Activated T-helper 17 cell treated with anti-CD3 and anti-CD28 coated beads, Interleukin-2, amount 50 U/mL, for 72 hours (primary cell): ENCODE results near the gene DCTN3. TPM values are rescaled to one million over a fixed set of nuclear protein-coding genes. Genes with fewer than 3 reads are reported as not detected.

Experiments used
- ATAC-seq: fragments of 150-1000 bp; cut with Tn5 transposase; replicated peaks from 2 replicates; pipeline ENCODE4 v1.10.0; 2021; ENCODE audit warnings: mild to moderate bottlenecking, moderate library complexity
- H3K27ac Mint-ChIP-seq: one replicate; pipeline ENCODE4 v1.8.0; 2022; ENCODE audit warnings: mixed read lengths
- H3K27me3 Mint-ChIP-seq: one replicate; pipeline ENCODE4 v1.8.0; 2022; ENCODE audit warnings: mixed read lengths
- H3K36me3 Mint-ChIP-seq: one replicate; pipeline ENCODE4 v1.8.0; 2022; ENCODE audit warnings: low read depth, mild to moderate bottlenecking, mixed read lengths
- H3K4me1 Mint-ChIP-seq: one replicate; pipeline ENCODE4 v1.8.0; 2022; ENCODE audit warnings: mixed read lengths
- H3K4me3 Mint-ChIP-seq: one replicate; pipeline ENCODE4 v1.8.0; 2022; ENCODE audit warnings: mild to moderate bottlenecking, mixed read lengths
- H3K9me3 Mint-ChIP-seq: one replicate; pipeline ENCODE4 v1.8.0; 2022; ENCODE audit warnings: mixed read lengths
- total RNA-seq, 2 donors: library from RNA; stranded (reverse); gene quantifications; one replicate each; pipeline ENCODE4 v1.2.3, GENCODE V29; 2022

DCTN3 gene
- total RNA-seq = 10 to 100 TPM; 78.4 to 96.4 TPM

DNA sequence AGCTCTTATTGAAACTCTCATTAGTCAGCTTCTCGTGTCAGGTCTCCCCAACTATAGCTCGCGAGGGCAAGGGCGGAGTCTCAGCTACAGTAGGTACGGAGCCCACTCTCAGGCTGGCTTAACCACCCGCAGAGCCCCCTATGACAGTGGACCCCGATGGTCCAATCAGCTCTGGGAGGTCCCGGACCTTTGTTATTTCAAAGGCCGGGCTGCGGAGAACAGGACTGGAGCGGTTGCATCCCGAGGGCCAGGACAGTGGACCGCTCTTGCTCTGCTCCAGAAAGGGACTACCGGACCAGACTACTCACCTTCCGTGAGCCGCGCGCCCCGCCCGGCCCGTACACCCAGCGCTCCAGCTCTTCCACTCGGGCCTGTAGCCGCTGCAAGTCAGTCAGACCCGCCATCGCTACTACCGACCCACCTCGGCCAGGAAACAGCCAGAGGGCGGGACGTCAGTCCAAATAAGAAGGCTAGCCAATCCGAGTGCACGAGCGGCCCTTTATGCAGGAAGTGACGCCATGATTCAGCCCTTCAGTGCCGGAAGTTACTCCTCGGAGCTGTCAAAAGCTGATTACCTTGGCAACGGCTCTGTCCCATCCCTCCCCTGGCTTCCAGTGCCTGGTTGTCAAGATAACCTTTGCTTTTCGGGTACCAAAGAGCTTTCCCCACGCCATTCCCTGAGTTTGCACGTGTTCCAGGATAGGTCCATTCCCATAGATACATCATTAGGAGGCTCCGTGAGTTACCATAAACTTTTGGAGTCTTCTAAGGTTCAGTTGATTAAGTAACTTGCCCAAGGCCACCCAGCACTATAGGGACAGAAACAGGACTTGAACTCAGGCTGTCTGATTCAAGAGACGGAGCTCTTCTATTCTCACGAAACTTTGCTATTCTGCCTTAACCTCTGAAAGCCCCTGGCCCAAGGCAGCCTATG lies at the start of gene DCTN3:
TSS of gene DCTN3 (minus strand) at position 435 of the 934 bp plus-strand sequence. CDS start at position 404, 31 bp downstream.
- H3K4me3 Mint-ChIP-seq = peak within 1 kb of the TSS; percentile 98
- H3K27ac Mint-ChIP-seq = peak within 1 kb of the TSS; percentile 94
- H3K36me3 Mint-ChIP-seq = peaks cover 16% of the 10 kb centered on the region
- peaks cover 12% of the 10 kb centered on the region for H3K4me1 Mint-ChIP-seq
- H3K27me3 Mint-ChIP-seq = peaks cover 19% of the 10 kb centered on the region
- no peaks in the 10 kb centered on the region for H3K9me3 Mint-ChIP-seq
- peak; percentile 100 for ATAC-seq

DNA sequence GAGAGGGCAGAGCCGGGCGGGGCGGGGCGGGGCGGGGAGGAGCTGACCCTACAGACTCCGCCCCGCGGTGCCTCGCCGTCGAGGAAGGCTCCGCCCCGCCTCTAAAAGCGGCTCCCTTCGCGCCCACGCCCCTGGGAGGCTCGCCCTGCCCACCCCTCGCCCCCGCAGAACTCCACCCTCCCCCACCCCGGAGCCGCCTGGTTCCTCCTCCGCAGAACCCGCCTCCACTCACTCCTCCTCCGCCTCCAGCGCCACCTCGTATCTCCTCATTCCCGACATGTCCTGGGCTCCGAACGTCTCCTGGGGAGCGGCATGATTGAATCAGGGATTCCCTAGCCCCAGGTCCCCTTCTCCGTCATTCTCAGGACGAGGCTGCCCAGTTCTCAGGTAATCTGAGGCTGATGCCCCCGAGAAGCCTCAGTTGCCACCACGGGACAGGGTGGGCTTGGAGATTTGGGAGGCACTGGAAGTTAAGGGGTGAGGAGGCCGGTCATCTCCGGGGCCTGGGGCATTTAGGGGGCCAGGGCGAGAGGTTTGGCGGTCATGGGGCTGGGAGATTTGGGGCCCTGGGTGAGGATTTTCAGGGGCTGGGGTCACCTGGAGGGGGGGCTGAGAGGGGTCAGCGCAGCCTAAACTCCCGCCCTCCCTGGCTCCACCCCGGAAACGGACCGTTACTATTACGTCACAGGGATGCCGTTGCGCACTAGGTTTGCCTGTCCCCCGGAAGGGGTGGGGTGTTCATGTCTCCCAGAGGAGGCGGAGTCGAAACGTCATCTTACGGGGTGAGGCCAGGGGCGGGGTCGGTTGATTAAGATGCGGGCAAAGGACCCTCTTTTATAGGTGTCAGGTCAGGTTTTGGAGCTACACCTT lies 45.3 kb upstream of the DCTN3 start:
- peak overlapping the region; percentile 90 for H3K27ac Mint-ChIP-seq
- peak; percentile 81 for ATAC-seq
- peak overlapping the region; percentile 89 for H3K4me3 Mint-ChIP-seq
- peaks cover 8% of the 10 kb centered on the region for H3K36me3 Mint-ChIP-seq
- H3K9me3 Mint-ChIP-seq = peaks cover 11% of the 10 kb centered on the region
- H3K4me1 Mint-ChIP-seq = peaks cover 32% of the 10 kb centered on the region
- no peaks in the 10 kb centered on the region for H3K27me3 Mint-ChIP-seq

DNA sequence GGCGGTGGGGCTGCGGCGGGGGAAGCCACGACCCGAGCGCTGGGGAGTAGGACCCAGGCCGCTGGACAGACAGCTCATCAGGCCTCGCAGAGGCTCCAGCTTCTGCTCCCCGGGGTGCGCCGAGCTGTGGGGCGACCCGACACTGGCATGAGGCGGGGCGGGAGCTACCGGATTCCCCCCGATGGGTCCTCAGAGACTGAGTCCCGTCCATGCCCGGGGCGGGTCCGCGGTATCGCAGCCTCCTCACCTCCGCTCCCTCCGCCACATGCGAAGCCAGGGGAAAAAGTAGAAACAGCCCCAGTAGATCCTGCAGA lies 44.7 kb upstream of the DCTN3 start:
- H3K9me3 Mint-ChIP-seq = peaks cover 11% of the 10 kb centered on the region
- peak overlapping the region; percentile 89 for H3K4me3 Mint-ChIP-seq
- peak; percentile 30 for ATAC-seq
- peak overlapping the region; percentile 79 for H3K27ac Mint-ChIP-seq
- peaks cover 36% of the 10 kb centered on the region for H3K4me1 Mint-ChIP-seq
- H3K36me3 Mint-ChIP-seq = peaks cover 14% of the 10 kb centered on the region
- H3K27me3 Mint-ChIP-seq = no peaks in the 10 kb centered on the region

DNA sequence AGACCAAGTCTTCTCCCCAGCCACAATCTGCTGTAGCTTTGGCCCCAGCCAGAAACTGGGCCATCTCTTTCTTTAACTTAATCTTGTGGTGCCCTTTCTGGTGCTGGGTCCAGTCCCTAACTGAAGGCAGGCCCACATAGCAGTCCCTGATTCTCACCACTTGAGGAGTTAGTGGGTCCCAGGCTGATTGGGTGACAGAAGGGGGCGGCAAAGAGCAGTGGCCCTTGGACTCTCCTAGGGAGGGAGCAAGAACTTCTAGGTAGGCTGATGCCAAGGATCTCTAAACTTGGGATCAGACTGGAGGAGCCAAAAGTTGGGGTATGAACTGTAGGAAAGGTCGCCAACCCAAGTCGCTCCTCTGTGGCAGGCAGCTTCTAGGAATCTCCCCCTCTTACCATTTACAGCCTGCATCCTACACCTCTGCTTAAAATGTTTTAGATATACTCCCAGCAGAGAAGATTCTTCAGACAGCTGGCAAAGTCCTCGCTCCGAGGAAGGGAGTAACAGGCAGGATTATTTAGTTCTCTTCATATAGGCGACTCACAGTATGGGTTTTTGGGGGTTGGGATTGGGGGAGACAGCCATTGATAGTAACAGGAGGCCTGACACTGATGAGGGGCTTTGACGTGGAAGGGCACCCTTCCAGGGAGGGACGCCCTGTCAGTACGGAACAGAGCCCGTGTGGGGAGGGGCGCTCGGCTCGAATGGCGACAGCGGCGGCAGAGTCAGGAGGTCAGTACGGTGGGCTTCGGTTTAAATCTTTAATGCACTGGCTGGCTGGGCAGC lies 44.2 kb upstream of the DCTN3 start:
- Mint-ChIP-seq H3K27ac (peak overlapping the region; percentile 79), H3K9me3 (peaks cover 8% of the 10 kb centered on the region), H3K4me1 (peaks cover 36% of the 10 kb centered on the region), H3K27me3 (no peaks in the 10 kb centered on the region), H3K4me3 (peak overlapping the region; percentile 89), H3K36me3 (peaks cover 14% of the 10 kb centered on the region)
- ATAC-seq = peak; percentile 55

- H3K27me3 Mint-ChIP-seq = no peaks in the 10 kb centered on the region
These were observed 43.0 kb upstream of the DCTN3 start for GRCh38 chr9:34663303-34663605.

DNA sequence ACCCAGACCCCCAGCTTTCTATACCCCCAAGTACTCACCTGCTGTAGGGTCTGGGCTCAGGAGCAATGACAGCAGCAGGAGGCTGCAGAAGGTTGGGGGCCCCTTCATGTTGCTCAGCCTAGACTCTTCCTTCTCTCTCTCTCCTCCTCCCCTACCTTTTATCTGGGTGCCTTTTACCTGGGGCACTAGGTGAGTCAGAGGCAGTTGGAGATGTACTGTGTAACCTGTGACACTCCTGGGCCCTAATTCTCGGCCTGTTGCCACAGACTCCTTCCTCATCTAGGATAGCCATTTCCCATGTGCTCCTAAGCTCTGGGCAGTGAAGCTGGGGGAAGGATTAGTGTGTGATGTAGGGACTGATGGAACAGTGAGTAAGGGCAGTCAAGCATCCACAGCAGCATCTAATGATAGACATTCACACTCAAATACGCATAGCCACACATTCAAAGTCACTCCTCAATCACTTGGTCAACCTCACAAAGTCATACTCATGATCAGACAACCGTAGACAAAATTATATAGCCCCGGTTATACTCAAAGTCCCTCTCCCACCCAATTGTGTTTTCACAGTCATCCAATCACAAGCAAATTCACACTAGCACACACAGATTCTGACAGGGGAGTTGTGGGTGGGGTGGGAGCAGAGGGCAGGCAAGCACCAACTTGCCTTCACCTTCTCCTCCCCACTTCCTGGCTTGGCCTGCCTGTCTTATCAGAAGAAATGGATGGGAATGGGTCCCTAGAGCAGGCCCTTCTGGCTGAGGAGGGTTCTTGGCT lies 42.4 kb upstream of the DCTN3 start, which contains the start of gene CCL27:
TSS of gene CCL27 (minus strand) at position 132 of the 777 bp plus-strand sequence. CDS start at position 108, 24 bp downstream.
- ATAC-seq = no peak
- H3K36me3 Mint-ChIP-seq = peaks cover 9% of the 10 kb centered on the region
- H3K9me3 Mint-ChIP-seq = no peaks in the 10 kb centered on the region
- peak within 1 kb of the TSS; percentile 89 for H3K4me3 Mint-ChIP-seq
- H3K27ac Mint-ChIP-seq = peak within 1 kb of the TSS; percentile 79
- no peaks in the 10 kb centered on the region for H3K27me3 Mint-ChIP-seq
- peaks cover 36% of the 10 kb centered on the region for H3K4me1 Mint-ChIP-seq

More at GRCh38 chr9:34663303-34663605, 43.0 kb upstream of the DCTN3 start:
- H3K27ac Mint-ChIP-seq = peak overlapping the region; percentile 79
- no peaks in the 10 kb centered on the region for H3K9me3 Mint-ChIP-seq
- H3K36me3 Mint-ChIP-seq = peaks cover 9% of the 10 kb centered on the region
- H3K4me1 Mint-ChIP-seq = peaks cover 36% of the 10 kb centered on the region
- peak overlapping the region; percentile 89 for H3K4me3 Mint-ChIP-seq
- ATAC-seq = no peak

- Mint-ChIP-seq H3K36me3 (peaks cover 9% of the 10 kb centered on the region), H3K27me3 (no peaks in the 10 kb centered on the region), H3K4me3 (no peak overlapping the region), H3K9me3 (no peaks in the 10 kb centered on the region), H3K4me1 (peaks cover 41% of the 10 kb centered on the region), H3K27ac (no peak overlapping the region)
- ATAC-seq = peak; percentile 24
These were observed 39.4 kb upstream of the DCTN3 start for GRCh38 chr9:34659592-34660253.

DNA sequence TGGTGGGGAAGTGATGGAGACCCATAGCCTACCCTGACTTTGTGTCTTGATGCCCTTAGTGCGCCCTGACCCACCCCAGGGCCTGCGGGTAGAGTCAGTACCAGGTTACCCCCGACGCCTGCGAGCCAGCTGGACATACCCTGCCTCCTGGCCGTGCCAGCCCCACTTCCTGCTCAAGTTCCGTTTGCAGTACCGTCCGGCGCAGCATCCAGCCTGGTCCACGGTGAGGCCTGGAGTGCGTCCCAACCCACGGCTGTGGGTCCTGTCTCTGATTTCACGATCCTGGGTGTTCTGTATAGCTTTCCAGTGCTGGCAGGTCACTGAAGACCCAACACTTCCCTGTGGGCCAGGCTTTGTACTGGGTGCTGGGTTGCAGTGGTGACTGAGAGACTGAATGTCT lies 38.2 kb upstream of the DCTN3 start:
- ATAC-seq = no peak
- Mint-ChIP-seq H3K27me3 (no peaks in the 10 kb centered on the region), H3K4me3 (no peak overlapping the region), H3K9me3 (no peaks in the 10 kb centered on the region), H3K36me3 (peaks cover 9% of the 10 kb centered on the region), H3K27ac (peak overlapping the region; percentile 20), H3K4me1 (peaks cover 33% of the 10 kb centered on the region)

- Mint-ChIP-seq H3K4me3 (no peak overlapping the region), H3K9me3 (no peaks in the 10 kb centered on the region)
- ATAC-seq = no peak
These were observed 36.7 kb upstream of the DCTN3 start for GRCh38 chr9:34656992-34657391.

GRCh38 chr9:34655394-34655793 lies 35.1 kb upstream of the DCTN3 start:
- Mint-ChIP-seq H3K4me3 (no peak overlapping the region), H3K27ac (peak overlapping the region; percentile 80)

More at GRCh38 chr9:34656992-34657391, 36.7 kb upstream of the DCTN3 start:
- Mint-ChIP-seq H3K36me3 (peaks cover 9% of the 10 kb centered on the region), H3K27me3 (no peaks in the 10 kb centered on the region), H3K27ac (no peak overlapping the region), H3K4me1 (peaks cover 36% of the 10 kb centered on the region)

GRCh38 chr9:34654323-34655051 lies 34.2 kb upstream of the DCTN3 start:
- no peak for ATAC-seq
- Mint-ChIP-seq H3K27me3 (no peaks in the 10 kb centered on the region), H3K36me3 (peaks cover 15% of the 10 kb centered on the region), H3K4me1 (peaks cover 27% of the 10 kb centered on the region), H3K27ac (no peak overlapping the region), H3K9me3 (no peaks in the 10 kb centered on the region), H3K4me3 (no peak overlapping the region)

More at GRCh38 chr9:34655394-34655793, 35.1 kb upstream of the DCTN3 start:
- peaks cover 28% of the 10 kb centered on the region for H3K4me1 Mint-ChIP-seq
- H3K9me3 Mint-ChIP-seq = no peaks in the 10 kb centered on the region
- H3K27me3 Mint-ChIP-seq = no peaks in the 10 kb centered on the region
- peaks cover 10% of the 10 kb centered on the region for H3K36me3 Mint-ChIP-seq
- ATAC-seq = no peak

GRCh38 chr9:34653151-34654072 lies 33.1 kb upstream of the DCTN3 start:
- no peak for ATAC-seq
- peaks cover 35% of the 10 kb centered on the region for H3K4me1 Mint-ChIP-seq
- no peaks in the 10 kb centered on the region for H3K9me3 Mint-ChIP-seq
- H3K27me3 Mint-ChIP-seq = no peaks in the 10 kb centered on the region
- peaks cover 26% of the 10 kb centered on the region for H3K36me3 Mint-ChIP-seq
- peak overlapping the region; percentile 79 for H3K27ac Mint-ChIP-seq
- H3K4me3 Mint-ChIP-seq = peak overlapping the region; percentile 8
